Measurements from ENCODE around the gene UBALD2. TPM values are rescaled to one million over a fixed set of nuclear protein-coding genes. Genes with fewer than 3 reads are reported as not detected.
"Not testable (repeated sequence)": the region's sequence is repeated elsewhere in the genome, so short reads cannot be mapped to it uniquely, and the experiment has no call there.

Gene UBALD2
- total and polyA plus RNA-seq, 9 donors: 10.8 to 27.3 (median 18.2) TPM

DNA sequence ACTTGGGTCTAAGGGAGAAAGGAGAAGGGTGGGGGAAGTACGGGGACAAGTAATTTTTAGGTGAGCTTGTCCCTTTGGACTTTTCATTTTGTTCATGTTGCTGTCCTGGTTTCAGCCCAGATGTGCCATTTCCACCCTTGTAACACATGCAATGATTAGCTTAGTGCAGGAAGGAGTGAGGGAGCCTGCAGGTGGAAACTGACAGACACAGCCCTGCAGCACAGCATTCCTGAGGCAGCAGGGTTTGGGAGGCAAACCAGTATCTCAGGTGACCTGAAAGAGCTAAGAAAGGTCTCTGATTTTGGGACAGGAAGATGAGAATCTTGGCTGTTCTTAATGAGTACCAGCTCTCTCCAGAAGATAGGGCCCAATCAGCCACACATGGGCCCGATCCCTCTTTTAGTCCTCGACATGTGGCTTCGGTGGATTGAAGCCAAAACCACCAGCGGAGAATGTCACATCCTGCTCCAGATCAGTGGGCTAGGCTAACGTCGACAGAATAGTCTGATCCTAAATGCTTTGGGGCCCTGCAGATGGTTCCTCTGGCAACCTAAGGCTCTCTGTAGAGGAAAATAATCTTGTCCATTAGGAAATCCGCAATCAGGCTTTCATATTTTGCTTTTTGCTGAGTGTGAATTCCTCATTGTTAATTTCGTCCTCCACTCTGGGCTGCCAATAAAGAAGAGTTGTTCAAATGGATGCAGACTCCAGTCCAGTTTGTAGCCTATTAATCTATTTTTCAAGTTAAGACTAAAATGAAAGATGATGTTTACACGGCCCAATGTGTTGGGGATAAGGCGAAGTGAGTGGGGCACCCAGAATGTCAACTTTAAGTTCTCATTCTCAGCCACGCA lies 21.1 kb upstream of the UBALD2 start:
- Histone ChIP-seq H3K4me3 (ENCODE audit: low read length) (no peak overlapping the region), H3K36me3 (ENCODE audit: control insufficient read depth, insufficient read depth, low read length) (no peaks in the 10 kb centered on the region), H3K27ac (ENCODE audit: low read length) (no peak overlapping the region), H3K4me1 (ENCODE audit: control insufficient read depth, insufficient read depth, low read length) (peaks cover 20% of the 10 kb centered on the region), H3K27me3 (ENCODE audit: control insufficient read depth, insufficient read depth, low read length) (peaks cover 27% of the 10 kb centered on the region), H3K9me3 (replicated peaks; ENCODE audit: control insufficient read depth, low read depth, low read length) (no peaks in the 10 kb centered on the region)
- DNase-seq: no peak
- WGBS (ENCODE audit: insufficient coverage): 65% methylated on average over 8 of the region's 12 CpGs

DNA sequence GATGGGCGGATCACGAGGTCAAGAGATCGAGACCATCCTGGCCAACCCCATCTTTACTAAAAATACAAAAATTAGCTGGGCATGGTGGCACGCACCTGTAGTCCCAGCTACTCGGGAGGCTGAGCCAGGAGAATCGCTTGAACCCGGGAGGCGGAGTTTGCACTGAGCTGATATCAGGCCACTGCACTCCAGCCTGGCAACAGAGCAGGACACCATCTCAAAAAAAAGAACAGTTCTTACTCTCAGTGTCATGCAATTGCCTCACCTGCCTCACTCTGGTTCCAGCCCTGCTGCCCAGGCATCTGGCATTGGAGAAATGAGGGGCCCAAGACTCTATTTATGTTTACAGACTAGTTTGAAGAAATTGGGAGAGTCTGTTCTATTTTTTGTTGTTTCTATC lies 20.4 kb upstream of the UBALD2 start:
- not testable (repeated sequence) for H3K9me3 ChIP-seq (replicated peaks; ENCODE audit: control insufficient read depth, low read depth, low read length); H3K27ac ChIP-seq (ENCODE audit: low read length); DNase-seq; H3K4me3 ChIP-seq (ENCODE audit: low read length); H3K36me3 ChIP-seq (ENCODE audit: control insufficient read depth, insufficient read depth, low read length)
- Histone ChIP-seq H3K4me1 (ENCODE audit: control insufficient read depth, insufficient read depth, low read length) (peaks cover 19% of the 10 kb centered on the region), H3K27me3 (ENCODE audit: control insufficient read depth, insufficient read depth, low read length) (peaks cover 20% of the 10 kb centered on the region)
- 99% methylated on average over 8 of the region's 8 CpGs for WGBS (ENCODE audit: insufficient coverage)

GRCh38 chr17:76246080-76247066 lies 18.8 kb upstream of the UBALD2 start:
- Histone ChIP-seq H3K9me3 (replicated peaks; ENCODE audit: control insufficient read depth, low read depth, low read length) (no peaks in the 10 kb centered on the region), H3K27me3 (ENCODE audit: control insufficient read depth, insufficient read depth, low read length) (peaks cover 12% of the 10 kb centered on the region), H3K27ac (ENCODE audit: low read length) (peak overlapping the region; percentile 35), H3K36me3 (ENCODE audit: control insufficient read depth, insufficient read depth, low read length) (no peaks in the 10 kb centered on the region), H3K4me3 (ENCODE audit: low read length) (no peak overlapping the region), H3K4me1 (ENCODE audit: control insufficient read depth, insufficient read depth, low read length) (peaks cover 13% of the 10 kb centered on the region)
- no peak for DNase-seq
- WGBS (ENCODE audit: insufficient coverage): 21% methylated on average over 2 of the region's 7 CpGs

DNA sequence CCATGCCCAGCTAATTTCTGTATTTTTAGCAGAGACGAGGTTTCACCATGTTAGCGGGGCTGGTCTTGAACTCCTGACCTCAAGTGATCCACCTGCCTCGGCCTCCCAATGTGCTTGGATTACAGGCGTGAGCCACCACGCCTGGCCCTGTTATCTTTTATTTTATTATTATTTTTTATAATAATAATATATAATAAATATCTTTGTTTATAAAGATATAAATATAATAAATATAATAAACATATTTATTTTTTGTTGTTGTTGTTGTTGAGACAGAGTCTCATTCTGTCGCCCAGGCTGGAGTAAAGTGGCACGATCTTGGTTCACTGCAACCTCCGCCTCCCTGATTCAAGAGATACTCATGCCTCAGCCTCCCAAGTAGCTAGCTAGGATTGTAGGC lies 17.8 kb upstream of the UBALD2 start:
- DNase-seq: no peak
- 84% methylated on average over 4 of the region's 8 CpGs for WGBS (ENCODE audit: insufficient coverage)
- H3K4me3 ChIP-seq (ENCODE audit: low read length): no peak overlapping the region
- no peaks in the 10 kb centered on the region for H3K9me3 ChIP-seq (replicated peaks; ENCODE audit: control insufficient read depth, low read depth, low read length)
- H3K27ac ChIP-seq (ENCODE audit: low read length): no peak overlapping the region
- peaks cover 5% of the 10 kb centered on the region for H3K27me3 ChIP-seq (ENCODE audit: control insufficient read depth, insufficient read depth, low read length)
- H3K4me1 ChIP-seq (ENCODE audit: control insufficient read depth, insufficient read depth, low read length): peaks cover 17% of the 10 kb centered on the region
- H3K36me3 ChIP-seq (ENCODE audit: control insufficient read depth, insufficient read depth, low read length): no peaks in the 10 kb centered on the region

DNA sequence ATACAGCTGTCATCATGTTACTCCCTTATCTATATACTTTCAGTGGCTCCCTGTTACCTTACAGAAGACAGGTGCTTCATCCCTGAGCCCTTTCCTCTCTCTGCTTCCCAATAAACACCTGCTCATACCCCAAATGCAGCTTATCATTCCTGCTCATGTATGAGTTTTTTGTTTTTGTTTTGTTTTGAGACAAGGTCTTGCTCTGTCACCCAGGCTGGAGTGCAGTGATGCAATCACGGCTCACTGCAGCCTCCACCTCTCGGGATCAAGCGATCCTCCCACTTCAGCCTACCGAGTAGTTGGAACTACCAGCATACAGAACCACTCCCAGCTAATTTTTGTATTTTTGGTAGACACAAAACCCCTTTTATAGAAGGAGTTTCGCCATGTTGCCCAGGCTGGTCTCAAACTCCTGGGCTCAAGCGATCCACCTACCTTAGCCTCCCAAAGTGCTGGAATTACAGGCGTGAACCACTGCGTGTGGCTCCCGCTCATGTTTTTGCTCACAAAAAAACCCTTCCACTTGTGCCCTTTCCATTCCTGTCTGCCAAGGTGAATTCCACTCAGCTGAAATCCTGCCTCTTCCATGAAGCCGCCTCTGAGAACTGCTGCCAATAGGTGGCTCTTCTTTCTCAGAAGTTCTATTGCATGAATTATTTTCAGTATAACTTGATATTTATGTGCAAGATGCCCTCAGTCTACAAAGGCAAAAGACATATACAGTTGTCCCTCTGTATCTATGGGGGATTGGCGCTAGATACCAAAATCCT lies 16.9 kb upstream of the UBALD2 start:
- H3K27me3 ChIP-seq (ENCODE audit: control insufficient read depth, insufficient read depth, low read length): peaks cover 3% of the 10 kb centered on the region
- no peaks in the 10 kb centered on the region for H3K9me3 ChIP-seq (replicated peaks; ENCODE audit: control insufficient read depth, low read depth, low read length)
- no peak for DNase-seq
- peaks cover 25% of the 10 kb centered on the region for H3K4me1 ChIP-seq (ENCODE audit: control insufficient read depth, insufficient read depth, low read length)
- H3K36me3 ChIP-seq (ENCODE audit: control insufficient read depth, insufficient read depth, low read length): no peaks in the 10 kb centered on the region
- H3K27ac ChIP-seq (ENCODE audit: low read length): no peak overlapping the region
- no peak overlapping the region for H3K4me3 ChIP-seq (ENCODE audit: low read length)
- WGBS (ENCODE audit: insufficient coverage): 57% methylated on average over 5 of the region's 11 CpGs

DNA sequence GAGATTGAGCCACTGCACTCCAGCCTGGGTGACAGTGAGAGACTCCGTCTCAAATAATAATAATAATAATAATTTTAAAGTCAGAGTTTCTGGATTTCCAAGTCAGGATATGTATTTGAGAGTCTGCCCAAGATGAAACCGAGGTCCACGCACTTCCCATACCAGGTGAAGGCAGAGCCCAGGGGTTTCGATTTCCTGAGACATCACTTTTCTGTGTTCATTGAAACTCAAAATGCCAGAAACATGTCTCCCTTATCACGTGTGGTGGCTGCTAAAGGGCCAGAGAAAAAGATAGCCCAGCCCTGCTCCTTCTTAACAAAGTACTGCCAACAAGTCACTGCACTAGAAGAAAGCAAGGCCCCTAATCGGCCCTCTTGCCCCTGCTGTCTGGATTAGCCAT lies 15.0 kb upstream of the UBALD2 start:
- Histone ChIP-seq H3K4me1 (ENCODE audit: control insufficient read depth, insufficient read depth, low read length) (peaks cover 31% of the 10 kb centered on the region), H3K36me3 (ENCODE audit: control insufficient read depth, insufficient read depth, low read length) (no peaks in the 10 kb centered on the region), H3K9me3 (replicated peaks; ENCODE audit: control insufficient read depth, low read depth, low read length) (no peaks in the 10 kb centered on the region), H3K27ac (ENCODE audit: low read length) (no peak overlapping the region), H3K27me3 (ENCODE audit: control insufficient read depth, insufficient read depth, low read length) (no peaks in the 10 kb centered on the region), H3K4me3 (ENCODE audit: low read length) (no peak overlapping the region)
- no peak for DNase-seq
- 87% methylated on average over 3 of the region's 6 CpGs for WGBS (ENCODE audit: insufficient coverage)

- Histone ChIP-seq H3K27ac (ENCODE audit: low read length) (peak overlapping the region; percentile 44), H3K9me3 (replicated peaks; ENCODE audit: control insufficient read depth, low read depth, low read length) (no peaks in the 10 kb centered on the region), H3K4me3 (ENCODE audit: low read length) (no peak overlapping the region), H3K27me3 (ENCODE audit: control insufficient read depth, insufficient read depth, low read length) (no peaks in the 10 kb centered on the region), H3K36me3 (ENCODE audit: control insufficient read depth, insufficient read depth, low read length) (no peaks in the 10 kb centered on the region), H3K4me1 (ENCODE audit: control insufficient read depth, insufficient read depth, low read length) (peaks cover 23% of the 10 kb centered on the region)
- DNase-seq: no peak
- 81% methylated on average over 7 of the region's 8 CpGs for WGBS (ENCODE audit: insufficient coverage)
Measured at GRCh38 chr17:76251478-76252039, 13.6 kb upstream of the UBALD2 start.

GRCh38 chr17:76252040-76252954 lies 12.9 kb upstream of the UBALD2 start:
- no peaks in the 10 kb centered on the region for H3K27me3 ChIP-seq (ENCODE audit: control insufficient read depth, insufficient read depth, low read length)
- H3K27ac ChIP-seq (ENCODE audit: low read length): peak overlapping the region; percentile 44
- no peaks in the 10 kb centered on the region for H3K9me3 ChIP-seq (replicated peaks; ENCODE audit: control insufficient read depth, low read depth, low read length)
- DNase-seq: peak; percentile 53
- no peak overlapping the region for H3K4me3 ChIP-seq (ENCODE audit: low read length)
- no peaks in the 10 kb centered on the region for H3K36me3 ChIP-seq (ENCODE audit: control insufficient read depth, insufficient read depth, low read length)
- WGBS (ENCODE audit: insufficient coverage): 47% methylated on average over 6 of the region's 11 CpGs
- H3K4me1 ChIP-seq (ENCODE audit: control insufficient read depth, insufficient read depth, low read length): peaks cover 21% of the 10 kb centered on the region
